Neuron (in vitro differentiated cells): ENCODE results near the gene FAM120A.

Experiments
- H2AFZ ChIP-seq: one replicate; pipeline ENCODE4 v1.6.1; 2013; ENCODE audit warnings: low read depth, mild to moderate bottlenecking, inconsistent platforms, low read length, moderate library complexity
- H3K27me3 ChIP-seq: one replicate; pipeline ENCODE4 v1.6.1; 2013; ENCODE audit warnings: low read length; ENCODE audit not compliant: insufficient read depth
- H3K36me3 ChIP-seq: one replicate; pipeline ENCODE4 v1.6.1; 2013; ENCODE audit warnings: low read length; ENCODE audit not compliant: insufficient read depth
- H3K4me1 ChIP-seq: one replicate; pipeline ENCODE4 v1.6.1; 2013; ENCODE audit warnings: low read length; ENCODE audit not compliant: insufficient read depth
- H3K4me3 ChIP-seq: 2 replicates; pipeline ENCODE4 v1.5.1; 2013; ENCODE audit warnings: mild to moderate bottlenecking, low read length, moderate library complexity
- H3K9me3 ChIP-seq: one replicate; pipeline ENCODE4 v1.6.1; 2013; ENCODE audit warnings: low read length

Gene FAM120A

DNA sequence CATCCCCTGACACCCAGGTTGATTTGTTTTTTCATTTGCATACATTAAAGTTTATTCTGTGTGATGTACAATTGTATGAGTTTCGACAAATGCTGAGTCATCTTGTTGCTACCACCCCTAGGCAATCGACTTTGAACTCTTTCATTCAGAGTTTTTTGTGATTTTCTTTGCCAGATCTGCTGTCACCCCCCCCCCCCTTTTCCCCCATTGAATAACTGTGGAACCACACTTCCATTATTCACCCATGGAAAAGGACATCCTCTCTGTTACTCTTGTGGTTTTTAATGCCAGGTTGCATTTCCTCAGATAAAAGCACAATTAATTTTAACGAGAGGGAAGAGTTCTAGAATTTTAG, 15.6 kb downstream of the FAM120A start:
- no peaks in the 10 kb centered on the region for H3K27me3 ChIP-seq
- H2AFZ ChIP-seq = no peak overlapping the region
- peaks cover 20% of the 10 kb centered on the region for H3K4me1 ChIP-seq
- no peaks in the 10 kb centered on the region for H3K9me3 ChIP-seq
- H3K36me3 ChIP-seq = no peaks in the 10 kb centered on the region
- H3K4me3 ChIP-seq = no peak overlapping the region

DNA sequence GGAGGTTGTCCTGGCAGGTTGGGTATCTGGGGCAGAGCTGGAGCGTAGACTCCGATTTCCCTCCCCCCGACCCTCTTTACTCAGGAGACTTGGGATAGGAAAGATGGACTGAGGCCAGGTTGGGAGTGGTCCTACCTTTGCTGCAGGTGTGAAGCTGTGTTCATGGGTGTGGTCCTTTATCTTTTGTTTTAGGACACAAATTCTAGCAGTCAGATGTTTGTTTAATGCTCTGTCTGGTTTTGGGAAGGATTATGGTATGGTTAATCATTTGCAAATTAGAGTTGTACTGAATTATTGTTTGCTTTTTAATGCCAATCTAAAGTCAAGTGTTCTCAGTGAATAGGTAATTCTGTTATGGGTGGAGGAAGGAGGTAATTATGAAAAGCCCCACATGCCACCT, 16.0 kb downstream of the FAM120A start:
- H3K4me1 ChIP-seq = peaks cover 20% of the 10 kb centered on the region
- H2AFZ ChIP-seq = no peak overlapping the region
- no peak overlapping the region for H3K4me3 ChIP-seq
- no peaks in the 10 kb centered on the region for H3K9me3 ChIP-seq
- H3K36me3 ChIP-seq = no peaks in the 10 kb centered on the region
- no peaks in the 10 kb centered on the region for H3K27me3 ChIP-seq

GRCh38 chr9:93468763-93469456, 17.4 kb downstream of the FAM120A start:
- Histone ChIP-seq H3K4me3 (no peak overlapping the region), H3K27me3 (no peaks in the 10 kb centered on the region), H3K4me1 (peaks cover 20% of the 10 kb centered on the region), H2AFZ (no peak overlapping the region), H3K9me3 (no peaks in the 10 kb centered on the region), H3K36me3 (peaks cover 4% of the 10 kb centered on the region)

- peaks cover 20% of the 10 kb centered on the region for H3K4me1 ChIP-seq
- no peak overlapping the region for H2AFZ ChIP-seq
- H3K4me3 ChIP-seq = no peak overlapping the region
- peaks cover 14% of the 10 kb centered on the region for H3K36me3 ChIP-seq
- no peaks in the 10 kb centered on the region for H3K9me3 ChIP-seq
- no peaks in the 10 kb centered on the region for H3K27me3 ChIP-seq
These were observed 18.9 kb downstream of the FAM120A start for GRCh38 chr9:93470391-93470790.

- H3K4me1 ChIP-seq = peaks cover 20% of the 10 kb centered on the region
- H3K36me3 ChIP-seq = peaks cover 18% of the 10 kb centered on the region
- no peak overlapping the region for H2AFZ ChIP-seq
- H3K4me3 ChIP-seq = no peak overlapping the region
- no peaks in the 10 kb centered on the region for H3K27me3 ChIP-seq
- H3K9me3 ChIP-seq = no peaks in the 10 kb centered on the region
These were observed 19.6 kb downstream of the FAM120A start for GRCh38 chr9:93471124-93471523.

GRCh38 chr9:93473411-93473810, 21.9 kb downstream of the FAM120A start:
- Histone ChIP-seq H3K36me3 (peaks cover 24% of the 10 kb centered on the region), H3K27me3 (no peaks in the 10 kb centered on the region), H3K4me3 (no peak overlapping the region), H2AFZ (no peak overlapping the region), H3K9me3 (no peaks in the 10 kb centered on the region), H3K4me1 (peaks cover 5% of the 10 kb centered on the region)

DNA sequence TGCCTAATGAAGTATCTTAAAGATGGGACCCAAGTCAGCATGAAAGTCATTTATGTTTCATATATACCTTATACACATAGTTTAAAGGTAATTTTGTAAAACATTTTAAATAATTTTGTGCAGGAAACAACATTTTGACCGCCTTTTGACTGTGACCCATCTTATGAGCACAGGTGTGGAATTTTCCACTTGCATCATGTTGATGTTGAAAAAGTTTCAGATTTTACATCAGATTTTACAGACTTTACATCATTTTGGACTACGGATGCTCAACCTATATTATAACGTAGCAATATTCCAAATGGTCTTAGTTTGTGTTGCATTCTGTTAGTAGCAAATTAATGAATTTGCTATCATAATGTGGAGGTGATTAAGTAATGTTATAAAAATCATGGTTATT, 23.6 kb downstream of the FAM120A start:
- Histone ChIP-seq H3K36me3 (peaks cover 24% of the 10 kb centered on the region), H2AFZ (no peak overlapping the region), H3K27me3 (no peaks in the 10 kb centered on the region), H3K4me3 (no peak overlapping the region), H3K4me1 (no peaks in the 10 kb centered on the region), H3K9me3 (no peaks in the 10 kb centered on the region)

GRCh38 chr9:93475856-93476255, 24.4 kb downstream of the FAM120A start:
- Histone ChIP-seq H2AFZ (no peak overlapping the region), H3K36me3 (peaks cover 24% of the 10 kb centered on the region), H3K9me3 (no peaks in the 10 kb centered on the region)

GRCh38 chr9:93476924-93477323, 25.4 kb downstream of the FAM120A start:
- Histone ChIP-seq H3K9me3 (no peaks in the 10 kb centered on the region), H3K4me3 (no peak overlapping the region)

More at GRCh38 chr9:93475856-93476255, 24.4 kb downstream of the FAM120A start:
- Histone ChIP-seq H3K4me3 (no peak overlapping the region), H3K4me1 (no peaks in the 10 kb centered on the region), H3K27me3 (no peaks in the 10 kb centered on the region)

GRCh38 chr9:93477397-93477796, 25.9 kb downstream of the FAM120A start:
- Histone ChIP-seq H2AFZ (no peak overlapping the region), H3K27me3 (no peaks in the 10 kb centered on the region), H3K4me1 (no peaks in the 10 kb centered on the region), H3K9me3 (no peaks in the 10 kb centered on the region), H3K4me3 (no peak overlapping the region), H3K36me3 (peaks cover 26% of the 10 kb centered on the region)

More at GRCh38 chr9:93476924-93477323, 25.4 kb downstream of the FAM120A start:
- H3K27me3 ChIP-seq = no peaks in the 10 kb centered on the region
- H2AFZ ChIP-seq = no peak overlapping the region
- no peaks in the 10 kb centered on the region for H3K4me1 ChIP-seq
- H3K36me3 ChIP-seq = peaks cover 26% of the 10 kb centered on the region

DNA sequence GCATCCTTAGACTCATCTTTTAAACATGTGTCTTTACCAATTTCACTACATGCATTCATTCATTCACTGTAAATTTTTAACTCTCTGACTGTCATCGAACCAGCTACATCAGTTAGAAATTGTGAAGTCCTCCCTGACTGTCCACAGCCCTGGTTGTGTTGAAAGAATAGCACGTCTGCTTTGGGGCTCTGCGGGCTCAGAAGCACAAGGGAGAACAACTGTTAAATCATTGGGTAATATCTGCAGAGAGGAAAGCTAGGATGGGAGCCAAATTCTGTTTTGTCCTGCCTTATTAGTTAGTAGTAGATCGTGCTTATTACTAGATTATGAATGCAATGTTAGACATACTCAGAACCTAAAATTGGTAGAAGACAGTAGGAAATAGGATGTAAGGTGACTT, 28.2 kb downstream of the FAM120A start:
- Histone ChIP-seq H3K27me3 (no peaks in the 10 kb centered on the region), H3K9me3 (no peaks in the 10 kb centered on the region), H2AFZ (no peak overlapping the region), H3K4me1 (no peaks in the 10 kb centered on the region), H3K36me3 (peaks cover 22% of the 10 kb centered on the region), H3K4me3 (no peak overlapping the region)

DNA sequence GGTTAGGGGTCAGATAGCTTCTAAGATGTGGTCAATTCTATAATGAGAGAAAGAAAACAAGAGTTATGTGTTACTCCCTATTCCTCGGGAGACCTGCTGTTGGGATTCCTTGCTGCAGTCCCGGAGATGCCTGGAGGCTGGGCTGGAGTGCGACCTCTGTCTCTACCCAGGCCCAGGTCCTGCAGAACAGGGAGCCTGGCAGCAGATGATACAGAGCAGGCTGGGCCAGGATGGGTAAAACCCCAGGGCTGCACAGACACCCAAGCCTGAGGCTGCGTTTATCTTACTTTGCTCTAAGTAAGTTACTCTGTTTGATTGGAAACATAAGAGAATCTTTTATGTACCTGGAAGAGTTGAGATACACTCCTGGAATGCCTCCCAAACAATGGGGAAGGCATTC, 28.8 kb downstream of the FAM120A start:
- H3K4me1 ChIP-seq = no peaks in the 10 kb centered on the region
- H3K4me3 ChIP-seq = no peak overlapping the region
- H3K36me3 ChIP-seq = peaks cover 17% of the 10 kb centered on the region
- H3K9me3 ChIP-seq = no peaks in the 10 kb centered on the region
- H3K27me3 ChIP-seq = no peaks in the 10 kb centered on the region
- H2AFZ ChIP-seq = no peak overlapping the region

GRCh38 chr9:93480728-93481324, 29.3 kb downstream of the FAM120A start:
- Histone ChIP-seq H2AFZ (no peak overlapping the region), H3K9me3 (no peaks in the 10 kb centered on the region), H3K4me1 (no peaks in the 10 kb centered on the region), H3K36me3 (peaks cover 14% of the 10 kb centered on the region), H3K27me3 (no peaks in the 10 kb centered on the region), H3K4me3 (no peak overlapping the region)

DNA sequence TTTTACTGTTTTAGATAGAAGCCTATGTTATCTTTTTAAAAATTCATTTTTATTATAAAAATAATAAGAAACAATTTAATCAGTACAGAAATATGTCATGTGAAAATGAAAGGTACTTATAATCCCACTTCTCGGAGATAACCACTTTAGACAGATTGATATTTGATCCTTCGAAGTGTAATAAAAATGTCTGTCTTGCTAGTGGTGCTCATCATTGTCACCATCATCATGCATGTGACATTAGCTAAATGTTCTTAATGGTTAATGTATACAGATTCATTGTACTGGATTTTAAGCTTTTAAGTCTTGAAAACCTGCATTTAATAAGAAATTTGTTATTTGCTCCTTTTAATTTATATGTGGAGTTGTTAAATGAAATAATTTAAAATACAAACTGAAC, 32.0 kb downstream of the FAM120A start:
- Histone ChIP-seq H3K9me3 (no peaks in the 10 kb centered on the region), H3K36me3 (peaks cover 15% of the 10 kb centered on the region), H3K4me1 (no peaks in the 10 kb centered on the region)

More for the DNA sequence above, 32.0 kb downstream of the FAM120A start:
- no peak overlapping the region for H2AFZ ChIP-seq
- no peak overlapping the region for H3K4me3 ChIP-seq
- no peaks in the 10 kb centered on the region for H3K27me3 ChIP-seq
